Measurements from ENCODE around the gene SENP8.
"Not testable (repeated sequence)": the region's sequence is repeated elsewhere in the genome, so short reads cannot be mapped to it uniquely, and the experiment has no call there.

The SENP8 gene

GRCh38 chr15:72171978-72172377 is 53.8 kb downstream of the SENP8 start:
- not testable (repeated sequence) for H3K27me3 Mint-ChIP-seq (ENCODE audit: low read depth); H3K36me3 Mint-ChIP-seq (ENCODE audit: low read depth); H3K27ac Mint-ChIP-seq; H3K9me3 Mint-ChIP-seq; H3K4me3 Mint-ChIP-seq
- H3K4me1 Mint-ChIP-seq (ENCODE audit: low read depth), result peaks cover 13% of the 10 kb centered on the region

DNA sequence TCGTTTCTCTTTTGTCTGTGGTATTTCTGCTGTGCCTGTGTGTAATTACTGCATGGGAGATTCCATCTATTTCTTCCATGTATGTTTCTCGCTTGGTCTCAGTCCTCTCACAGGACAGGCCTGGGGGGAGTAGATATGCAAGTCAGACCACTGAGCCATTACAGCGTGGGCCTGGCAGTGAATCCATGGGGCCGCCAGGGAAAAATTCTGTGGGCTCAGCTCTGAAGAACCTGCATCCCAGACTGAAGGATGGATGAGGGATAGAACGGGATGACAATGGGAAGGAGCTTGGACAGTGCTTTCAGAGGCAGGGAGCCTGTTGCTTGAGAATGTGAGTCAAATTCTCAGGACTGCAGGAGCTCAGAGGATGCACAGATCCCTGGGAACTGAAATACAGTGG is 54.6 kb downstream of the SENP8 start:
- H3K9me3 Mint-ChIP-seq, result no peaks in the 10 kb centered on the region
- H3K27me3 Mint-ChIP-seq (ENCODE audit: low read depth), result peaks cover 6% of the 10 kb centered on the region
- peaks cover 13% of the 10 kb centered on the region for H3K4me1 Mint-ChIP-seq (ENCODE audit: low read depth)
- H3K27ac Mint-ChIP-seq, result no peak overlapping the region
- no peaks in the 10 kb centered on the region for H3K36me3 Mint-ChIP-seq (ENCODE audit: low read depth)
- no peak overlapping the region for H3K4me3 Mint-ChIP-seq

GRCh38 chr15:72173401-72173800 is 55.2 kb downstream of the SENP8 start:
- peaks cover 6% of the 10 kb centered on the region for H3K27me3 Mint-ChIP-seq (ENCODE audit: low read depth)
- H3K36me3 Mint-ChIP-seq (ENCODE audit: low read depth), result no peaks in the 10 kb centered on the region
- no peak overlapping the region for H3K27ac Mint-ChIP-seq
- H3K4me3 Mint-ChIP-seq, result no peak overlapping the region
- H3K9me3 Mint-ChIP-seq, result no peaks in the 10 kb centered on the region
- H3K4me1 Mint-ChIP-seq (ENCODE audit: low read depth), result peaks cover 7% of the 10 kb centered on the region

GRCh38 chr15:72173864-72174550 is 55.8 kb downstream of the SENP8 start:
- H3K9me3 Mint-ChIP-seq, result no peaks in the 10 kb centered on the region
- H3K27me3 Mint-ChIP-seq (ENCODE audit: low read depth), result peaks cover 6% of the 10 kb centered on the region
- H3K4me3 Mint-ChIP-seq, result no peak overlapping the region
- no peaks in the 10 kb centered on the region for H3K36me3 Mint-ChIP-seq (ENCODE audit: low read depth)
- no peak overlapping the region for H3K27ac Mint-ChIP-seq
- H3K4me1 Mint-ChIP-seq (ENCODE audit: low read depth), result peaks cover 3% of the 10 kb centered on the region

GRCh38 chr15:72174551-72175165 is 56.5 kb downstream of the SENP8 start:
- Mint-ChIP-seq H3K27ac (no peak overlapping the region), H3K9me3 (no peaks in the 10 kb centered on the region), H3K27me3 (ENCODE audit: low read depth) (peaks cover 6% of the 10 kb centered on the region), H3K4me1 (ENCODE audit: low read depth) (no peaks in the 10 kb centered on the region), H3K36me3 (ENCODE audit: low read depth) (no peaks in the 10 kb centered on the region), H3K4me3 (no peak overlapping the region)

DNA sequence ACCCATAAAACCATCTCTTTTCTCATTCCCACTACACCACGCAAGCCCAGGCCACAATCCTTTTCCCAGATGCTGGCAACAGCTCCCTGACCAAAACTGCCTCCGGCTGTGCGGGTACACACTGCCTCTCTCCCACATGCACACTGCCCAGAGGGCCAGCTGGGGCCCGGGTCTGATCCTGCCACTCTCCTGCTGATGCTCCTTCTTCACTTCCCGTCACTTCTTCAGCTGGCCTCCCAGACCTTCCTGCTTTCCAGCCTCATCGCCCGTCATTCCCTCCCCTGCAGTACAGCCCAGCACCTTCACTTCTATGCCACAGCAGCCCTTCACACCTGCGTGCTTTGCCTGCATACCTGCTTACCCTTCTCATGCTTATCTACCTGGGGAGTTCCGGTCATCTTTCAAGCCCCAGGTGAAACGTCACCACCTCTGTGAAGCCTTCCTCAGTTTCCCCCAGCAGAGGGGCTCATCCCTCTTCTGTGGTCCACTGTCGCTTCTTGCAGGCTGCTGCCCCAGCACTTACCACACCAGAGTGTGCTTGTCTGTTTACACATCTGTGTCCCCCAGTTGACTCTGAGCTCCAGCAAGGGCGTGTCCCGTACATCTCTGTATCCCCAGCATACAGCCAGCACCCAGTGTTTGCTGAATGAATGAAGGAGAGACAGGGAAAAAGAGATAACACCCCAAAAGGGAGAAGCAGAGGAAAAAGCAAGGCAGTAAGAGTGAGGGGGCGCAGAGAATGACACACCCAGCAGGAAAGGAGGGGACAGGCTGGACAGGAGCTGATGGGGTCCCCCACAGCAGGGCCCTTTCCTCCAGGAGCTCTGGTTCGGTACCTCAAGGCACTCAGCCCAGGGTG is 57.2 kb downstream of the SENP8 start:
- Mint-ChIP-seq H3K27me3 (ENCODE audit: low read depth) (peaks cover 6% of the 10 kb centered on the region), H3K27ac (no peak overlapping the region), H3K36me3 (ENCODE audit: low read depth) (no peaks in the 10 kb centered on the region), H3K4me3 (no peak overlapping the region), H3K4me1 (ENCODE audit: low read depth) (no peaks in the 10 kb centered on the region), H3K9me3 (no peaks in the 10 kb centered on the region)

- no peak overlapping the region for H3K27ac Mint-ChIP-seq
- H3K4me1 Mint-ChIP-seq (ENCODE audit: low read depth), result no peaks in the 10 kb centered on the region
- H3K27me3 Mint-ChIP-seq (ENCODE audit: low read depth), result peaks cover 11% of the 10 kb centered on the region
- no peaks in the 10 kb centered on the region for H3K36me3 Mint-ChIP-seq (ENCODE audit: low read depth)
- no peak overlapping the region for H3K4me3 Mint-ChIP-seq
- H3K9me3 Mint-ChIP-seq, result no peaks in the 10 kb centered on the region
These were observed 58.0 kb downstream of the SENP8 start for GRCh38 chr15:72176159-72176558.

- Mint-ChIP-seq H3K36me3 (ENCODE audit: low read depth) (no peaks in the 10 kb centered on the region), H3K4me1 (ENCODE audit: low read depth) (no peaks in the 10 kb centered on the region), H3K27ac (no peak overlapping the region), H3K27me3 (ENCODE audit: low read depth) (peaks cover 17% of the 10 kb centered on the region), H3K9me3 (no peaks in the 10 kb centered on the region), H3K4me3 (no peak overlapping the region)
These were observed 58.5 kb downstream of the SENP8 start for GRCh38 chr15:72176743-72177142.

GRCh38 chr15:72178976-72179585 is 60.9 kb downstream of the SENP8 start:
- Mint-ChIP-seq H3K4me1 (ENCODE audit: low read depth) (no peaks in the 10 kb centered on the region), H3K4me3 (no peak overlapping the region), H3K36me3 (ENCODE audit: low read depth) (no peaks in the 10 kb centered on the region), H3K27me3 (ENCODE audit: low read depth) (peaks cover 30% of the 10 kb centered on the region), H3K27ac (no peak overlapping the region), H3K9me3 (no peaks in the 10 kb centered on the region)

- Mint-ChIP-seq H3K36me3 (ENCODE audit: low read depth) (no peaks in the 10 kb centered on the region), H3K9me3 (no peaks in the 10 kb centered on the region), H3K27ac (no peak overlapping the region), H3K4me1 (ENCODE audit: low read depth) (no peaks in the 10 kb centered on the region), H3K4me3 (no peak overlapping the region), H3K27me3 (ENCODE audit: low read depth) (peaks cover 35% of the 10 kb centered on the region)
These were observed 61.9 kb downstream of the SENP8 start for GRCh38 chr15:72179950-72180581.

DNA sequence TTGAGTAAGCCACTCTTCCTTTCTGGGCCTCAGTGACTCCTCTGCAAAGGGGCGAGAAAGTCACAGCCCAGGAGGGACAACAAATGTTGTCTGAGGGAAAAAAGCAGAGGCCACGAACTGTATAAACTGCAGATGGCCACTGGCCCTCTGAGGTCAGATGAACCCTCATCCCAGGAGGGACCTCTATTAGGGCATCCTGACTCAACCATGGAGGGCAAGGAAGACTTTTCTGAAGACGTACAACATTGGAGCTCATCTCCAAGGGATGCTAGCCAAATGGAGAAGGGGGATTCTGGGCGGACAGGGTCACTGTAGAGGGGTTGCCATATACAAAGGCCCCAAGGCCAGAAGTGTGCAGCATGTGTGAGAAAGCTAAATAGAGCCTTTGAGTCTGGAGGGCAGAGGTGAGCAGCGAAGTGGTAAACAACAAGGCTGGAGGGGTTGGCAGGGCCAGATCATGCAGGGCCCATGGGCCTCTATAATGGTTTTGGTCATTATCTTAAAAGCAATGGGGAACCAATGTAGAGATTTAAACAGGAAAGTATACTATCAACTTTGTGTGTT is 62.6 kb downstream of the SENP8 start:
- no peaks in the 10 kb centered on the region for H3K9me3 Mint-ChIP-seq
- peaks cover 42% of the 10 kb centered on the region for H3K27me3 Mint-ChIP-seq (ENCODE audit: low read depth)
- H3K27ac Mint-ChIP-seq, result no peak overlapping the region
- no peaks in the 10 kb centered on the region for H3K36me3 Mint-ChIP-seq (ENCODE audit: low read depth)
- no peaks in the 10 kb centered on the region for H3K4me1 Mint-ChIP-seq (ENCODE audit: low read depth)
- no peak overlapping the region for H3K4me3 Mint-ChIP-seq

- no peaks in the 10 kb centered on the region for H3K4me1 Mint-ChIP-seq (ENCODE audit: low read depth)
- H3K9me3 Mint-ChIP-seq, result no peaks in the 10 kb centered on the region
- H3K36me3 Mint-ChIP-seq (ENCODE audit: low read depth), result no peaks in the 10 kb centered on the region
- H3K4me3 Mint-ChIP-seq, result no peak overlapping the region
- H3K27ac Mint-ChIP-seq, result no peak overlapping the region
- peaks cover 44% of the 10 kb centered on the region for H3K27me3 Mint-ChIP-seq (ENCODE audit: low read depth)
These were observed 64.0 kb downstream of the SENP8 start for GRCh38 chr15:72182244-72182643.

DNA sequence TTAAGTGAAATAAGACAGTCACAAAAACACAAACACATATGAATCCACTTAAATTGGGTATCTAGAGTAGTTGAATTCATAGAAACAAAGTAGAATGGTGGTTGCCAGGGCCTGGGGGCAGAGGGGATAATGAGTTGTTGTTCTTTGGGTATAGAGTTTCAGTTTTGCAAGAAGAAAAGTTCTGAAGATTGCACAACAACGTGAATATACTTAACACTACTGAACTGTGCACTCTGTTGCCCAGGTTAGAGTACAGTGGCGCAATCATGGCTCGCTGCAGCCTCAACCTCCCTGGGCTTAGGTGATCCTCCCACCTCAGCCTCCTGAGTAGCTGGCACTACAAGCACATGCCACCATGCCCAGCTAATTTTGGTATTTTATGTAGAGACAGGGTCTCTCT is 64.5 kb downstream of the SENP8 start:
- no peak overlapping the region for H3K4me3 Mint-ChIP-seq
- H3K9me3 Mint-ChIP-seq, result no peaks in the 10 kb centered on the region
- H3K4me1 Mint-ChIP-seq (ENCODE audit: low read depth), result no peaks in the 10 kb centered on the region
- no peaks in the 10 kb centered on the region for H3K36me3 Mint-ChIP-seq (ENCODE audit: low read depth)
- peaks cover 49% of the 10 kb centered on the region for H3K27me3 Mint-ChIP-seq (ENCODE audit: low read depth)
- no peak overlapping the region for H3K27ac Mint-ChIP-seq

GRCh38 chr15:72183781-72184164 is 65.6 kb downstream of the SENP8 start:
- H3K4me3 Mint-ChIP-seq, result no peak overlapping the region
- H3K27me3 Mint-ChIP-seq (ENCODE audit: low read depth), result peaks cover 57% of the 10 kb centered on the region

More at GRCh38 chr15:72183781-72184164, 65.6 kb downstream of the SENP8 start:
- H3K9me3 Mint-ChIP-seq, result no peaks in the 10 kb centered on the region
- no peaks in the 10 kb centered on the region for H3K4me1 Mint-ChIP-seq (ENCODE audit: low read depth)
- no peaks in the 10 kb centered on the region for H3K36me3 Mint-ChIP-seq (ENCODE audit: low read depth)
- no peak overlapping the region for H3K27ac Mint-ChIP-seq

Measured in T-helper 1 cell treated with Interleukin-12 subunit alpha and Interleukin-12 subunit beta and Interleukin-4 antibody, amounts not matched to agents 30 μg/mL and 1 μg/mL, for 36 hours (primary cell).